ENCODE results near the gene CWF19L1.

DNA sequence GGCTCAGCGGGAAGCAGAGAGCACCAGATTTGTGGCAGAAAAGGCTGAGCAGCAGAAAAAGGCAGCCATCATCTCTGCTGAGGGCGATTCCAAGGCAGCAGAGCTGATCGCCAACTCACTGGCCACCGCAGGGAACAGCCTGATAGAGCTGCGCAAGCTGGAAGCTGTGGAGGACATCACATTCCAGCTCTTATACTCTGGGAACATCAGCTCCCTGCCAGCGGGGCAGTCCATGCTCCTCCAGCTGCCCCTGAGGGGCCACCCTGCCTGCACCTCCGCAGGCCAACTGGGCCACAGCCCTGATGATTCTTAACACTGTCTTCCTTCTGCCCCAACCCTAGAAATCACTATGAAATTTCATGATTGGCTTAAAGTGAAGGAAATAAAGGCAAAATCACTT is 18.6 kb downstream of the CWF19L1 start:
- TF ChIP-seq, protein P1, sequence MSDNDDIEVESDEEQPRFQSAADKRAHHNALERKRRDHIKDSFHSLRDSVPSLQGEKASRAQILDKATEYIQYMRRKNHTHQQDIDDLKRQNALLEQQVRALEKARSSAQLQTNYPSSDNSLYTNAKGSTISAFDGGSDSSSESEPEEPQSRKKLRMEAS (IDR thresholded peaks at IDR 0.05): no peak
- TF ChIP-seq, protein P2, sequence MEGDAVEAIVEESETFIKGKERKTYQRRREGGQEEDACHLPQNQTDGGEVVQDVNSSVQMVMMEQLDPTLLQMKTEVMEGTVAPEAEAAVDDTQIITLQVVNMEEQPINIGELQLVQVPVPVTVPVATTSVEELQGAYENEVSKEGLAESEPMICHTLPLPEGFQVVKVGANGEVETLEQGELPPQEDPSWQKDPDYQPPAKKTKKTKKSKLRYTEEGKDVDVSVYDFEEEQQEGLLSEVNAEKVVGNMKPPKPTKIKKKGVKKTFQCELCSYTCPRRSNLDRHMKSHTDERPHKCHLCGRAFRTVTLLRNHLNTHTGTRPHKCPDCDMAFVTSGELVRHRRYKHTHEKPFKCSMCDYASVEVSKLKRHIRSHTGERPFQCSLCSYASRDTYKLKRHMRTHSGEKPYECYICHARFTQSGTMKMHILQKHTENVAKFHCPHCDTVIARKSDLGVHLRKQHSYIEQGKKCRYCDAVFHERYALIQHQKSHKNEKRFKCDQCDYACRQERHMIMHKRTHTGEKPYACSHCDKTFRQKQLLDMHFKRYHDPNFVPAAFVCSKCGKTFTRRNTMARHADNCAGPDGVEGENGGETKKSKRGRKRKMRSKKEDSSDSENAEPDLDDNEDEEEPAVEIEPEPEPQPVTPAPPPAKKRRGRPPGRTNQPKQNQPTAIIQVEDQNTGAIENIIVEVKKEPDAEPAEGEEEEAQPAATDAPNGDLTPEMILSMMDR (IDR thresholded peaks at IDR 0.05; ENCODE audit: low read depth, low read length, missing input control): no peak
- TF ChIP-seq EGR1 (IDR thresholded peaks at IDR 0.05; ENCODE audit: low read depth in 2 of 2): no peak
